ENCODE data around the gene DEPDC7.

- TF ChIP-seq POLR2AphosphoS5 (IDR thresholded peaks at IDR 0.05; ENCODE audit: low read depth, low read length), result peak; percentile 83
- TF ChIP-seq REST (IDR thresholded peaks at IDR 0.05; ENCODE audit: insufficient read depth in 1 of 2, low read depth in 2 of 2, low read length in 2 of 2), result no peak
Observed at GRCh38 chr11:33015621-33016551, at the start of gene DEPDC7.
